Measurements from ENCODE around the gene CNTNAP3. TPM values are rescaled to one million over a fixed set of nuclear protein-coding genes. Genes with fewer than 3 reads are reported as not detected.

CNTNAP3 gene
- total RNA-seq, 1 experiment from 2014 or later, result 4.9 TPM

Small RNA genes within 50 kb of the gene (small RNA-seq; reads per million reads assigned to genes)
- gene RN7SL640P, result 0 reads per million in 2 experiments

Other genes starting within 250 kb of the CNTNAP3 start
- 0.05 and 0.13 TPM in 2 replicates for gene SPATA31A1, start 67.5 kb upstream of the CNTNAP3 start, total RNA-seq (2014; rRNA removed; shearing (Covaris generic))

Measured in SK-MEL-5 (cell line).